Measurements from ENCODE around the gene CUBN. TPM values are rescaled to one million over a fixed set of nuclear protein-coding genes. Genes with fewer than 3 reads are reported as not detected.

CUBN gene
- total and polyA plus RNA-seq, 2 of the 13 experiments (the other 11 are each of a cell fraction or from before 2014, with no cell fraction given) = 0.27 to 0.32 TPM

DNA sequence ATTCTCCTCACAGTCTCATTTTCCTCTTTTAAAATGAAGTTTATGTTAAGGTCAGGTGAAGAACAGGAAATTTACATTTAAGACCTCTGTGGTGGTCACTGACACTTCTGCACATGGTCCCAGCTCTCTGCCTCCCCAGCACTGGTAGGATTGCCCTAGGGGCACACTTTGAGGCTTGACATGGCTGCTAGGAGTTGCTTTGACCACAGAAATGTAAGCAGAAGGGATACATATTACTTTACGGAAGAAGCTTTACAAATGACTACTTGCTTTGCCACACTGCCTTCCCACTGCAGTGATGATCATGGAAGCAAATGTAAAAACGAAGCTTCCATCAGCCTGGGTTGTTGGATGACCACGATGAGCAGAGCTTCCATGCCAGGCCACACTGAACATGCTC, 259.3 kb downstream of the CUBN start (continued):
- TF ChIP-seq AGO2 (optimal IDR thresholded peaks at IDR 0.05; ENCODE audit: low read depth, low read length) (no peak), ZSCAN31 (CRISPR knock-in tag; IDR thresholded peaks at IDR 0.05; ENCODE audit: low read depth) (no peak)
- TF ChIP-seq, protein P1, sequence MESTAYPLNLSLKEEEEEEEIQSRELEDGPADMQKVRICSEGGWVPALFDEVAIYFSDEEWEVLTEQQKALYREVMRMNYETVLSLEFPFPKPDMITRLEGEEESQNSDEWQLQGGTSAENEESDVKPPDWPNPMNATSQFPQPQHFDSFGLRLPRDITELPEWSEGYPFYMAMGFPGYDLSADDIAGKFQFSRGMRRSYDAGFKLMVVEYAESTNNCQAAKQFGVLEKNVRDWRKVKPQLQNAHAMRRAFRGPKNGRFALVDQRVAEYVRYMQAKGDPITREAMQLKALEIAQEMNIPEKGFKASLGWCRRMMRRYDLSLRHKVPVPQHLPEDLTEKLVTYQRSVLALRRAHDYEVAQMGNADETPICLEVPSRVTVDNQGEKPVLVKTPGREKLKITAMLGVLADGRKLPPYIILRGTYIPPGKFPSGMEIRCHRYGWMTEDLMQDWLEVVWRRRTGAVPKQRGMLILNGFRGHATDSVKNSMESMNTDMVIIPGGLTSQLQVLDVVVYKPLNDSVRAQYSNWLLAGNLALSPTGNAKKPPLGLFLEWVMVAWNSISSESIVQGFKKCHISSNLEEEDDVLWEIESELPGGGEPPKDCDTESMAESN (CRISPR knock-in tag; conservative IDR thresholded peaks at IDR 0.05) = no peak
- TF ChIP-seq, protein P2, sequence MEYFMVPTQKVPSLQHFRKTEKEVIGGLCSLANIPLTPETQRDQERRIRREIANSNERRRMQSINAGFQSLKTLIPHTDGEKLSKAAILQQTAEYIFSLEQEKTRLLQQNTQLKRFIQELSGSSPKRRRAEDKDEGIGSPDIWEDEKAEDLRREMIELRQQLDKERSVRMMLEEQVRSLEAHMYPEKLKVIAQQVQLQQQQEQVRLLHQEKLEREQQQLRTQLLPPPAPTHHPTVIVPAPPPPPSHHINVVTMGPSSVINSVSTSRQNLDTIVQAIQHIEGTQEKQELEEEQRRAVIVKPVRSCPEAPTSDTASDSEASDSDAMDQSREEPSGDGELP (IDR thresholded peaks at IDR 0.05; ENCODE audit: borderline replicate concordance, low read depth) = no peak

DNA sequence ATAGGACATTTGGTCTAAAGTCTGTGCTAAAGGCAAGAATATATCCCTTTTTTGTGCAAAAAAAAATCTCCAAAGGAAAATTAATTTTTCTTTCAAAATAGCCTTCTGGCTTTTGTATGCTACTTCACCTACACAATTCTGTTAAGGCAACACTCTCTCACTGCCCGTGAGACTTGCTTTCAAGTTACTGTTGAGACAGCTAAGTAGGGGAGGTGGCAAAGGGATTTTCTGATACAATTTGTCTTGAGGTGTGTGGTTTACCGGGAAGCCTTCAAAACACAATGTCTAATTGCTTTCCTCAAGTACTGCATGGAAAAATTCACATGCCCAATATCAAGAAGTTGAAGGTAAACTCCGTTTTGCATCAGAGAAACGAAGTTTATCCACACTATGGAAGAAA, 261.6 kb downstream of the CUBN start:
- POLR2A ChIA-PET = no interaction called here
- no peak overlapping the region for H3K9ac ChIP-seq (ENCODE audit: insufficient read depth, low read depth, low read length)
- no peaks in the 10 kb centered on the region for H3K27me3 ChIP-seq (ENCODE audit: control insufficient read depth in 1 of 2, insufficient read depth in 2 of 2, low read length in 2 of 2)
- ATAC-seq (no peak), DNase-seq (ENCODE audit: low spot score) (no peak), FAIRE-seq (no peak)
- H3K36me3 ChIP-seq (replicated peaks in 1 of 2; ENCODE audit: control insufficient read depth in 1 of 2, insufficient read depth in 2 of 2, low read length in 2 of 2) = no peaks in the 10 kb centered on the region
- no peaks in the 10 kb centered on the region for H3K79me2 ChIP-seq (ENCODE audit: insufficient read depth, low read length)
- no peak for TF ChIP-seq DMAP1 (CRISPR knock-in tag; IDR thresholded peaks at IDR 0.05)
- TF ChIP-seq, protein P3, sequence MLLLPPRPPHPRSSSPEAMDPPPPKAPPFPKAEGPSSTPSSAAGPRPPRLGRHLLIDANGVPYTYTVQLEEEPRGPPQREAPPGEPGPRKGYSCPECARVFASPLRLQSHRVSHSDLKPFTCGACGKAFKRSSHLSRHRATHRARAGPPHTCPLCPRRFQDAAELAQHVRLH (CRISPR knock-in tag; IDR thresholded peaks at IDR 0.05; ENCODE audit: borderline replicate concordance, low read depth) = no peak
- TF ChIP-seq, protein P4, sequence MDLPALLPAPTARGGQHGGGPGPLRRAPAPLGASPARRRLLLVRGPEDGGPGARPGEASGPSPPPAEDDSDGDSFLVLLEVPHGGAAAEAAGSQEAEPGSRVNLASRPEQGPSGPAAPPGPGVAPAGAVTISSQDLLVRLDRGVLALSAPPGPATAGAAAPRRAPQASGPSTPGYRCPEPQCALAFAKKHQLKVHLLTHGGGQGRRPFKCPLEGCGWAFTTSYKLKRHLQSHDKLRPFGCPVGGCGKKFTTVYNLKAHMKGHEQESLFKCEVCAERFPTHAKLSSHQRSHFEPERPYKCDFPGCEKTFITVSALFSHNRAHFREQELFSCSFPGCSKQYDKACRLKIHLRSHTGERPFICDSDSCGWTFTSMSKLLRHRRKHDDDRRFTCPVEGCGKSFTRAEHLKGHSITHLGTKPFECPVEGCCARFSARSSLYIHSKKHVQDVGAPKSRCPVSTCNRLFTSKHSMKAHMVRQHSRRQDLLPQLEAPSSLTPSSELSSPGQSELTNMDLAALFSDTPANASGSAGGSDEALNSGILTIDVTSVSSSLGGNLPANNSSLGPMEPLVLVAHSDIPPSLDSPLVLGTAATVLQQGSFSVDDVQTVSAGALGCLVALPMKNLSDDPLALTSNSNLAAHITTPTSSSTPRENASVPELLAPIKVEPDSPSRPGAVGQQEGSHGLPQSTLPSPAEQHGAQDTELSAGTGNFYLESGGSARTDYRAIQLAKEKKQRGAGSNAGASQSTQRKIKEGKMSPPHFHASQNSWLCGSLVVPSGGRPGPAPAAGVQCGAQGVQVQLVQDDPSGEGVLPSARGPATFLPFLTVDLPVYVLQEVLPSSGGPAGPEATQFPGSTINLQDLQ (CRISPR knock-in tag; IDR thresholded peaks at IDR 0.05) = no peak
- no peak for TF ChIP-seq XRCC5 (optimal IDR thresholded peaks at IDR 0.05; ENCODE audit: low read length)
- TF ChIP-seq MEIS1 (CRISPR knock-in tag; IDR thresholded peaks at IDR 0.05; ENCODE audit: borderline replicate concordance) = no peak
- TF ChIP-seq ZNF670 (CRISPR knock-in tag; IDR thresholded peaks at IDR 0.05; ENCODE audit: borderline replicate concordance) = no peak
- TF ChIP-seq, protein P5, sequence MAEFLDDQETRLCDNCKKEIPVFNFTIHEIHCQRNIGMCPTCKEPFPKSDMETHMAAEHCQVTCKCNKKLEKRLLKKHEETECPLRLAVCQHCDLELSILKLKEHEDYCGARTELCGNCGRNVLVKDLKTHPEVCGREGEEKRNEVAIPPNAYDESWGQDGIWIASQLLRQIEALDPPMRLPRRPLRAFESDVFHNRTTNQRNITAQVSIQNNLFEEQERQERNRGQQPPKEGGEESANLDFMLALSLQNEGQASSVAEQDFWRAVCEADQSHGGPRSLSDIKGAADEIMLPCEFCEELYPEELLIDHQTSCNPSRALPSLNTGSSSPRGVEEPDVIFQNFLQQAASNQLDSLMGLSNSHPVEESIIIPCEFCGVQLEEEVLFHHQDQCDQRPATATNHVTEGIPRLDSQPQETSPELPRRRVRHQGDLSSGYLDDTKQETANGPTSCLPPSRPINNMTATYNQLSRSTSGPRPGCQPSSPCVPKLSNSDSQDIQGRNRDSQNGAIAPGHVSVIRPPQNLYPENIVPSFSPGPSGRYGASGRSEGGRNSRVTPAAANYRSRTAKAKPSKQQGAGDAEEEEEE (CRISPR knock-in tag; IDR thresholded peaks at IDR 0.05; ENCODE audit: borderline replicate concordance) = no peak
- no peak overlapping the region for H2AFZ ChIP-seq (ENCODE audit: low read length)
- intact Hi-C loops (cut with micrococcal nuclease; ENCODE audit: unreplicated experiment) (no loop called here), in situ Hi-C loops (cut with HindIII; ENCODE audit: extremely low pct_ligation_motif_present, low pct_unique_long_range_greater_than_20kb) (no loop called here)
- H3K9me3 ChIP-seq (ENCODE audit: low read length) = no peaks in the 10 kb centered on the region
- H4K20me1 ChIP-seq (ENCODE audit: insufficient read depth, low read length) = no peaks in the 10 kb centered on the region
- no peak overlapping the region for H3K27ac ChIP-seq (ENCODE audit: extremely low read length, insufficient read depth, low read length)
- WGBS (ENCODE audit: low lambda C conversion rate) = 23% methylated on average over 4 of the region's 4 CpGs
- CTCF ChIA-PET (ENCODE audit: low intra/inter-chr PET ratio, low total read pairs) = no interaction called here
- BruUV-seq (replicated peaks) = no TSS peak
- H3K4me1 ChIP-seq (ENCODE audit: insufficient read depth, low read length) = no peaks in the 10 kb centered on the region
- H3K4me3 ChIP-seq (replicated peaks in 1 of 3; ENCODE audit: insufficient read depth in 1 of 3, low read depth in 2 of 3, low read length in 3 of 3) = no peak overlapping the region
- H3K4me2 ChIP-seq (ENCODE audit: low read depth, low read length) = no peak overlapping the region
